SU-DHL-6 (cell line): ENCODE data around the gene FANCI.

Source experiments
- H2AFZ ChIP-seq: fragments of 200-600 bp; sonication (generic); 2 replicates; pipeline ENCODE4 v1.6.1; 2014; ENCODE audit warnings: low read depth, mild to moderate bottlenecking, moderate library complexity, mixed read lengths, antibody characterized with exemption, low read length; ENCODE audit not compliant: severe bottlenecking
- H3F3A ChIP-seq: fragments of 200-600 bp; shearing (Covaris generic); 2 replicates; pipeline ENCODE4 v1.6.0; 2016; ENCODE audit warnings: antibody characterized with exemption, mild to moderate bottlenecking; ENCODE audit not compliant: insufficient read depth
- H3K27ac ChIP-seq: fragments of 200-600 bp; sonication (generic); 2 replicates; pipeline ENCODE4 v1.5.1; 2016; ENCODE audit warnings: low read depth, mild to moderate bottlenecking, low read length, moderate library complexity, mixed read lengths
- H3K27me3 ChIP-seq: fragments of 200-600 bp; sonication (generic), shearing (Covaris generic); 2 replicates; pipeline ENCODE4 v1.6.0; 2014; ENCODE audit warnings: mild to moderate bottlenecking, low read length
- H3K36me3 ChIP-seq: fragments of 200-600 bp; sonication (generic); 2 replicates; pipeline ENCODE4 v1.6.1; 2014; ENCODE audit warnings: mild to moderate bottlenecking, low read length, mixed read lengths
- H3K4me2 ChIP-seq: fragments of 300-600, 200-600 bp; shearing (Covaris generic), sonication (generic); 2 replicates; pipeline ENCODE4 v1.6.0; 2014; ENCODE audit warnings: low read length, low read depth, mild to moderate bottlenecking; ENCODE audit not compliant: poor library complexity, severe bottlenecking
- H3K4me3 ChIP-seq: fragments of 200-600 bp; sonication (generic); 2 replicates; pipeline ENCODE4 v1.5.1; 2014; ENCODE audit warnings: antibody characterized with exemption, low read length, mild to moderate bottlenecking, mixed read lengths; ENCODE audit not compliant: insufficient read depth, poor library complexity, severe bottlenecking
- H3K79me2 ChIP-seq: fragments of 200-600 bp; sonication (generic); 2 replicates; pipeline ENCODE4 v1.6.1; 2014; ENCODE audit warnings: mild to moderate bottlenecking, low read length, moderate library complexity; ENCODE audit not compliant: insufficient read depth
- H3K9ac ChIP-seq: fragments of 200-600 bp; sonication (generic); 2 replicates; pipeline ENCODE4 v1.7.0; 2014; ENCODE audit warnings: mild to moderate bottlenecking, low read length
- H3K9me2 ChIP-seq: fragments of 200-600 bp; sonication (generic); replicated peaks from 2 replicates; pipeline ENCODE4 v1.6.1; 2014; ENCODE audit warnings: low read length; ENCODE audit not compliant: insufficient read depth
- H3K9me3 ChIP-seq: fragments of 200-600 bp; sonication (generic); 2 replicates; pipeline ENCODE4 v1.6.1; 2014; ENCODE audit warnings: low read length, mixed read lengths; ENCODE audit not compliant: insufficient read depth
- H4K20me1 ChIP-seq: fragments of 200-600 bp; sonication (generic); 2 replicates; pipeline ENCODE4 v1.6.1; 2014; ENCODE audit warnings: low read depth, mild to moderate bottlenecking, antibody characterized with exemption, low read length, moderate library complexity, mixed read lengths
- CTCF ChIP-seq: fragments of 200-600 bp; sonication (generic); IDR thresholded peaks from one replicate; pipeline ENCODE4 v1.5.1; 2017; ENCODE audit warnings: antibody characterized with exemption, mild to moderate bottlenecking, low read length, moderate library complexity; ENCODE audit not compliant: insufficient read depth, poor library complexity, severe bottlenecking
- EZH2phosphoT487 ChIP-seq: fragments of 200-600 bp; sonication (generic), shearing (Covaris generic); conservative IDR thresholded peaks from 2 replicates; pipeline ENCODE4 v1.6.1; 2018; ENCODE audit warnings: mild to moderate bottlenecking, antibody characterized with exemption, low read length, moderate library complexity, mixed read lengths

The FANCI gene

GRCh38 chr15:89319678-89320077 is 75.9 kb downstream of the FANCI start:
- H3K4me2 ChIP-seq = no peak overlapping the region
- H2AFZ ChIP-seq = no peak overlapping the region
- H3K4me3 ChIP-seq = no peak overlapping the region
- H3K27ac ChIP-seq = no peak overlapping the region
- peaks cover 44% of the 10 kb centered on the region for H3F3A ChIP-seq
- no peak overlapping the region for H3K9ac ChIP-seq
- peaks cover 31% of the 10 kb centered on the region for H3K36me3 ChIP-seq
- no peak for TF ChIP-seq EZH2phosphoT487
- TF ChIP-seq CTCF = no peak
- no peaks in the 10 kb centered on the region; the same call in 1 of the 2 replicates for H4K20me1 ChIP-seq
- H3K27me3 ChIP-seq = no peaks in the 10 kb centered on the region
- H3K79me2 ChIP-seq = no peaks in the 10 kb centered on the region
- H3K9me3 ChIP-seq = no peaks in the 10 kb centered on the region
- no peaks in the 10 kb centered on the region for H3K9me2 ChIP-seq

GRCh38 chr15:89320200-89320599 is 76.4 kb downstream of the FANCI start:
- Histone ChIP-seq H3K9ac (no peak overlapping the region), H3K9me2 (no peaks in the 10 kb centered on the region), H3K9me3 (no peaks in the 10 kb centered on the region), H3K27ac (no peak overlapping the region), H3F3A (peaks cover 43% of the 10 kb centered on the region), H4K20me1 (no peaks in the 10 kb centered on the region; the same call in 1 of the 2 replicates), H3K4me3 (no peak overlapping the region), H2AFZ (no peak overlapping the region), H3K79me2 (no peaks in the 10 kb centered on the region), H3K27me3 (no peaks in the 10 kb centered on the region), H3K36me3 (peaks cover 28% of the 10 kb centered on the region), H3K4me2 (no peak overlapping the region)
- no peak for TF ChIP-seq CTCF
- TF ChIP-seq EZH2phosphoT487 = no peak

- H3K36me3 ChIP-seq = peaks cover 16% of the 10 kb centered on the region
Observed at GRCh38 chr15:89321521-89322410, 78.0 kb downstream of the FANCI start.

More at GRCh38 chr15:89321521-89322410, 78.0 kb downstream of the FANCI start:
- no peaks in the 10 kb centered on the region for H4K20me1 ChIP-seq
- H2AFZ ChIP-seq = no peak overlapping the region
- H3K27ac ChIP-seq = no peak overlapping the region
- H3K9me2 ChIP-seq = no peaks in the 10 kb centered on the region
- peaks cover 27% of the 10 kb centered on the region for H3F3A ChIP-seq
- no peak for TF ChIP-seq EZH2phosphoT487
- no peak for TF ChIP-seq CTCF
- no peak overlapping the region for H3K9ac ChIP-seq
- H3K9me3 ChIP-seq = no peaks in the 10 kb centered on the region
- no peaks in the 10 kb centered on the region for H3K27me3 ChIP-seq
- no peak overlapping the region for H3K4me3 ChIP-seq
- H3K79me2 ChIP-seq = no peaks in the 10 kb centered on the region
- no peak overlapping the region for H3K4me2 ChIP-seq
